VCaP (cell line): ENCODE data around the gene OR51G2.
A peak's percentile ranks its signal among the peaks of the same experiment; 100 is the strongest.

Experiments used
- H3K27ac ChIP-seq: fragments of 450-650 bp; 2 replicates; pipeline ENCODE4 v1.5.1; 2017
- CTCF ChIP-seq: fragments of 450-650 bp; conservative IDR thresholded peaks from 2 replicates; pipeline ENCODE4 v1.5.1; 2017; ENCODE audit warnings: mild to moderate bottlenecking, moderate library complexity

Gene OR51G2

DNA sequence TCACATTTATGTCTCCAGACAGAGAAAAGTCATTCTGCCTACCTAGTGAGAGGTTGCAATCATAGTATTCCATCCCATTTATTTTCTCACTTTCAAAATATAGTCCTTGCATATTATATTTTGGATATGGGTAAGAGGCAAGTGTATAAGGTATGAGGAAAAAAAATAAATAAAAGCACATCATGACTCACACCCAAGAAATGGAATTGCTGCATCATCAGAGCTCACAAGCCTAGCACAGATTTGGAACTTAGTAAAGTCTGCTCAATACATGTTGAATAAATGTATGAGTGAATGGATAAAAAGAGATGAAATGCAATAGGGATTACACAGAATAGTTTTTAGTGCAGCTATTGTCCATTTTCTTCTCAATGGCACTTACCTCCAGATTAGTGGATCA is 7.5 kb upstream of the OR51G2 start:
- no peak overlapping the region for H3K27ac ChIP-seq
- no peak for TF ChIP-seq CTCF

DNA sequence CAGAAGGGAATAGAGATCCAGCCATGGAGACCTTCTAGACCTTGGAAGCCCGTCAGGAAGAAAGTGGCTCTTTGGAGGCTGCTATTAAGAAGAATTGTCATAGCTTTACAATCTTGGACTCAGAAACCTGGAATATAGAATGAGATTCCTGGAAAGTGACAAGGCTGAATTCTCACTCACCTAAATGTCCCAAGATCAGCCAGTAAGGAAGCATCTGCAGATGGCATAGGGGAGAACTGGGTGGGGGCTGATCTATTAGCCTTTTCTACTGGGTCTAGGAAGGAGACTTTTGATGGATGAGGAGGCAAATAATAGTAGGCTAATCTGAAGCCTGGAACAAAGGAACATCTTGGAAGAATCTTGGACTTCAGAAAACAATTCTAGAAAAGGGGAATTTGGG is 5.1 kb upstream of the OR51G2 start, which contains the start of gene OR51G1:
Gene OR51G1, minus strand, starts transcription at position 101 of the 400 bp plus-strand sequence. Its CDS starts 0 bp downstream, at position 101.
- no peak for TF ChIP-seq CTCF
- H3K27ac ChIP-seq = no peak within 1 kb of the TSS

DNA sequence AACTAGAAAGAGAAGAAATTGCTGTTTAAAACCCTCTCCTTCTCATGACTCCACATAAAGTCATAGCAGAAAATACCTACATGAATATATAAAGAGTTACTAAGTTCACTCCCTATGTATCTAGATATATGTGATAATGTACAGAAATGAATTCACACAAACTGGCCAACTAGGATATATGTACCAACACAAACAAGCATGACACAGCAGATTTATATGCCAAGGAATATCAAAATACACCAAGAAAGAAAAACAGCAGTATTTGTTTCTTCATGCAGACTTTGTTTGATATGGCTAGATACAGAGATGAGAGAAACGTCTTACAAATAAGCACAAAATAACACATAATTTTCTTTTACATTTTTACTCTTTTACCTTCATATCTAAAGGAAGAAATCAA is 3.2 kb upstream of the OR51G2 start:
- no peak for TF ChIP-seq CTCF
- no peak overlapping the region for H3K27ac ChIP-seq

DNA sequence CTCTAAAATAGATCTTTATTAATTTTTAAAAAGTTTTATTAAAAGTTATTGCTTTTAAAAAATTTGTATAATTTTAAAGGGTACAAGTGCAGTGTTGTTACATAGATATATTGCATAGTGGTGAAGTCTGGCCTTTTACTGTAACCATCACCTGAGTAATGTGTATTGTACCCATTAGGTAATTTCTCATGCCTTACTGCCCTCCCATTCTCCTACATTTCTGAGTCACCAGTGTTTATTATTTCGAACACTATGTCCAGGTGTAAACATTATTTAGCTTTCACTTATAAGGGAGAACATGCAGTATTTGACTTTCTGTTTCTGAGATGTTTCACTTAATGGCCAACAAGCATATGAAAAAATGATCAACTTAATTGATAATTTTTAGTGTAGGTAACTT is 2.6 kb upstream of the OR51G2 start:
- TF ChIP-seq CTCF = no peak
- H3K27ac ChIP-seq = no peak overlapping the region

- no peak overlapping the region for H3K27ac ChIP-seq
- TF ChIP-seq CTCF = no peak
Measured at GRCh38 chr11:4916581-4916980, 2.6 kb downstream of the OR51G2 start.

DNA sequence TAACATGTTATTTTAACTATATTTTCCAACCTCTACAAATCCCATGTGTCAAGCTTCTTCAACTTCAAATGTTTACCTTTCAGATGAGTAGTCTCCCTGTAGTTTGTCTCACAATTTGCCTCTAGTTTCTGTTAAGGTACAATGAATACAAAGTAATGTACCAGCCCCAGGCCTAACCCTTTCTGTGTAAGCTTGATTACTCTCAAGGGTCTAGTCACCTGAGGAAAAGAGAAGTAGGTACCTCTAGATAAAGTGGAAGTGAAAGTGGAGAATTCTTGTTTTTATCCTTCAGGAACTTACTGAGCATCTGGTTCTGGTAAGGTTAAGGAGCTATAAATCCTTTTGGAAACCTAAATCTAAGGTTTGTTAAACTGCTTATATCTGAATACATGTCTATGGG is 15.7 kb downstream of the OR51G2 start, which contains the start of gene OR51A7:
Gene OR51A7, plus strand, starts transcription at position 300 of the 400 bp plus-strand sequence. CDS start 3,587 bp downstream, outside the sequence.
- TF ChIP-seq CTCF = no peak
- no peak within 1 kb of the TSS for H3K27ac ChIP-seq

- H3K27ac ChIP-seq = no peak overlapping the region
- peak; percentile 14; the same call in 1 of the 2 replicates for TF ChIP-seq CTCF
Measured at GRCh38 chr11:4891996-4892640, 27.0 kb downstream of the OR51G2 start.
